CD14-positive monocyte (primary cell): ENCODE data around the gene MTCH2. TPM values are rescaled to one million over a fixed set of nuclear protein-coding genes. Genes with fewer than 3 reads are reported as not detected.

Experiments
- DNase-seq, 3 donors: peaks; one replicate each; pipeline ENCODE4 v3.0.0-alpha.2; 2011 to 2022
- H2AFZ ChIP-seq: 2 replicates; pipeline ENCODE4 v1.6.0; 2012; ENCODE audit warnings: mild to moderate bottlenecking, low read depth, low read length, inconsistent platforms; ENCODE audit not compliant: insufficient read depth, poor library complexity, severe bottlenecking
- H3K27ac ChIP-seq, 2 donors: 1 replicate in 1 of 2; 2 replicates in 1 of 2; pipeline ENCODE4 v1.5.1; 2012 to 2013; ENCODE audit warnings: low read length in 2 of 2, control low read depth in 1 of 2, inconsistent platforms in 1 of 2, low read depth in 1 of 2, mild to moderate bottlenecking in 1 of 2
- H3K27me3 ChIP-seq, 2 donors: one replicate each; pipeline versions ENCODE4 v1.6.0 to v1.6.1; 2011 to 2013; ENCODE audit warnings: low read length in 2 of 2; ENCODE audit not compliant: control insufficient read depth in 2 of 2, insufficient read depth in 2 of 2
- H3K36me3 ChIP-seq, 2 donors: replicated peaks in 1 of 2; 1 replicate in 1 of 2; 2 replicates in 1 of 2; pipeline versions ENCODE4 v1.5.1 to v1.6.1; 2012 to 2013; ENCODE audit warnings: low read length in 2 of 2, control low read depth in 1 of 2, inconsistent platforms in 1 of 2, mild to moderate bottlenecking in 1 of 2; ENCODE audit not compliant: insufficient read depth in 2 of 2, control insufficient read depth in 1 of 2
- H3K4me1 ChIP-seq, 2 donors: 1 replicate in 1 of 2; 2 replicates in 1 of 2; pipeline versions ENCODE4 v1.5.1 to v1.6.1; 2012 to 2013; ENCODE audit warnings: low read length in 2 of 2, control low read depth in 1 of 2, inconsistent platforms in 1 of 2, mild to moderate bottlenecking in 1 of 2, moderate library complexity in 1 of 2; ENCODE audit not compliant: insufficient read depth in 2 of 2, control insufficient read depth in 1 of 2
- H3K4me2 ChIP-seq: replicated peaks from 2 replicates; pipeline ENCODE3; 2012; ENCODE audit warnings: low read length, moderate library complexity, mild to moderate bottlenecking; ENCODE audit not compliant: poor library complexity, severe bottlenecking; ENCODE audit errors: extremely low read depth
- H3K4me3 ChIP-seq, 3 experiments: fragments of 200-600 bp in 1 of 3; sonication (generic) in 1 of 3; replicated peaks in 1 of 3; 1 replicate in 2 of 3; 2 replicates in 1 of 3; pipeline ENCODE4 v1.5.1; 2011 to 2013; ENCODE audit warnings: low read length in 3 of 3, mild to moderate bottlenecking in 3 of 3, control low read depth in 2 of 3, low read depth in 2 of 3, inconsistent platforms in 1 of 3, moderate library complexity in 1 of 3
- H3K79me2 ChIP-seq: 2 replicates; pipeline ENCODE4 v1.6.0; 2012; ENCODE audit warnings: mild to moderate bottlenecking, control low read depth, inconsistent platforms, low read length, moderate library complexity; ENCODE audit not compliant: insufficient read depth
- H3K9ac ChIP-seq: 2 replicates; pipeline ENCODE4 v1.6.0; 2017; ENCODE audit warnings: low read length, mild to moderate bottlenecking; ENCODE audit not compliant: insufficient read depth, poor library complexity, severe bottlenecking
- H3K9me3 ChIP-seq, 2 donors: replicated peaks in 1 of 2; 1 replicate in 1 of 2; 2 replicates in 1 of 2; pipeline versions ENCODE4 v1.5.1 to v1.6.1; 2012 to 2013; ENCODE audit warnings: low read length in 2 of 2, control low read depth in 1 of 2; ENCODE audit not compliant: control insufficient read depth in 1 of 2, insufficient read depth in 1 of 2
- H4K20me1 ChIP-seq: 2 replicates; pipeline ENCODE4 v1.6.0; 2012; ENCODE audit warnings: mild to moderate bottlenecking, low read length, control low read depth, moderate library complexity; ENCODE audit not compliant: insufficient read depth
- H3K27ac Mint-ChIP-seq, 7 donors: one replicate each; pipeline ENCODE4 v1.8.0; 2020; ENCODE audit warnings: mild to moderate bottlenecking in 7 of 7, mixed read lengths in 7 of 7, moderate library complexity in 6 of 7, inconsistent platforms in 2 of 7
- H3K27me3 Mint-ChIP-seq, 3 donors: one replicate each; pipeline ENCODE4 v1.8.0; 2021 to 2022; ENCODE audit warnings: low read depth in 3 of 3, mild to moderate bottlenecking in 3 of 3, mixed read lengths in 3 of 3, moderate library complexity in 3 of 3, inconsistent platforms in 1 of 3
- H3K36me3 Mint-ChIP-seq, 2 donors: one replicate each; pipeline ENCODE4 v1.8.0; 2020; ENCODE audit warnings: mixed read lengths in 2 of 2, inconsistent platforms in 1 of 2, mild to moderate bottlenecking in 1 of 2
- H3K4me1 Mint-ChIP-seq: one replicate; pipeline ENCODE4 v1.8.0; 2020; ENCODE audit warnings: mild to moderate bottlenecking, mixed read lengths
- H3K4me3 Mint-ChIP-seq, 2 donors: one replicate each; pipeline ENCODE4 v1.8.0; 2020; ENCODE audit warnings: mild to moderate bottlenecking in 2 of 2, mixed read lengths in 2 of 2, moderate library complexity in 1 of 2
- H3K9me3 Mint-ChIP-seq, 7 donors: one replicate each; pipeline ENCODE4 v1.8.0; 2020 to 2022; ENCODE audit warnings: mixed read lengths in 7 of 7, mild to moderate bottlenecking in 6 of 7, moderate library complexity in 6 of 7, inconsistent platforms in 2 of 7
- CTCF ChIP-seq: fragments of 200-600 bp; IDR thresholded peaks from one replicate; pipeline ENCODE4 v1.8.0; 2022; ENCODE audit warnings: antibody characterized with exemption, mild to moderate bottlenecking
- WGBS: methylation state at CpG from one replicate; pipeline ENCODE4 v1.1.5; 2013; ENCODE audit warnings: missing lambda C conversion rate; ENCODE audit not compliant: insufficient coverage; 5-methylcytosine and 5-hydroxymethylcytosine counted together
- intact Hi-C, 2 donors: fragments of 100-400 bp; cut with micrococcal nuclease; formaldehyde crosslinking; loops; one replicate each; pipeline versions ENCODE4 v1.15.0 to v1.15.1; 2023
- polyA plus RNA-seq, 3 donors: library from polyadenylated mRNA; depleted of rRNA in 1 of 3; unstranded in 2 of 3; stranded (reverse) in 1 of 3; fragments of 300-500 nt in 2 of 3; fragments of >200 nt in 1 of 3; fragmentation: Illumina TruSeq in 2 of 3; gene quantifications; 1 replicate in 2 of 3; 2 replicates in 1 of 3; pipeline ENCODE4 v1.2.3, GENCODE V29; 2012 to 2021

Gene MTCH2
- polyA plus RNA-seq, 3 donors = 31.7 to 116 (median 98.0) TPM

DNA sequence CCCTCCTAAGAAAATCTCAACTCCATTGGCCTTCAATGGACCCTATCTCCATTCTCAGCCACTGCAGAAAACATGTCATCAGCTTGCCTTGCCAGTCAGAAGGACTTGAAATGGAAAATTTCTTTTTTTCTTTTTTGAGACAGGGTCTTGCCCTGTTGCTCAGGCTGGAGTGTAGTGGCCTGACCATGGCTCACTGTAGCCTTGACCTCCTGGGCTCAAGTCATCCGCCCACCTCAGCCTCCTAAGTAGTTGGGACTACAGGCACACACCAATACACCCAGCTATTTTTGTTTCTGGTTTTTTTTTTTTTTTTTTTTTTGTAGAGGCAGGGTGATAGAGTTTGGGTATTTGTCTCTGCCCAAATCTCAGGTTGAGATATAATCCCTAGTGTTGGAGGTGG is 43.8 kb upstream of the MTCH2 start:
- intact Hi-C loops = no loop called here
- H3K27me3 Mint-ChIP-seq = no peaks in the 10 kb centered on the region
- H3K9me3 ChIP-seq = no peaks in the 10 kb centered on the region
- H3K36me3 Mint-ChIP-seq = no peaks in the 10 kb centered on the region
- H3K79me2 ChIP-seq = no peaks in the 10 kb centered on the region
- peaks cover 0 to 2% (median 0%) of the 10 kb centered on the region in 7 donors for H3K9me3 Mint-ChIP-seq
- no peaks in the 10 kb centered on the region for H3K36me3 ChIP-seq
- TF ChIP-seq CTCF = no peak
- H3K27ac ChIP-seq = no peak overlapping the region
- DNase-seq = no peak
- H3K4me3 ChIP-seq = no peak overlapping the region
- peaks cover 5% of the 10 kb centered on the region for H3K4me1 Mint-ChIP-seq
- no peak overlapping the region for H3K27ac Mint-ChIP-seq
- no peaks in the 10 kb centered on the region for H4K20me1 ChIP-seq
- no peak overlapping the region for H3K9ac ChIP-seq
- no CpG with 5 or more reads among the region's 1 CpG for WGBS
- no peak overlapping the region for H2AFZ ChIP-seq
- no peak overlapping the region for H3K4me2 ChIP-seq
- H3K4me3 Mint-ChIP-seq = no peak overlapping the region
- H3K27me3 ChIP-seq = no peaks in the 10 kb centered on the region
- H3K4me1 ChIP-seq = peaks cover 0 to 2% of the 10 kb centered on the region in 2 donors

- 100% methylated on average over 1 of the region's 2 CpGs for WGBS
- no peaks in the 10 kb centered on the region for H3K36me3 Mint-ChIP-seq
- H4K20me1 ChIP-seq = no peaks in the 10 kb centered on the region
- no peak overlapping the region for H3K4me3 Mint-ChIP-seq
- intact Hi-C loops = no loop called here
- no peak overlapping the region for H3K27ac Mint-ChIP-seq
- H3K27me3 Mint-ChIP-seq = peaks cover 0 to 3% (median 2%) of the 10 kb centered on the region in 3 donors
- H3K4me1 ChIP-seq = no peaks in the 10 kb centered on the region
- DNase-seq = no peak
- H3K36me3 ChIP-seq = no peaks in the 10 kb centered on the region
- H3K4me2 ChIP-seq = no peak overlapping the region
- no peaks in the 10 kb centered on the region for H3K9me3 ChIP-seq
- H3K9me3 Mint-ChIP-seq = peaks cover 0 to 1% (median 0%) of the 10 kb centered on the region in 7 donors
- no peaks in the 10 kb centered on the region for H3K27me3 ChIP-seq
- TF ChIP-seq CTCF = no peak
- no peak overlapping the region for H2AFZ ChIP-seq
- no peaks in the 10 kb centered on the region for H3K4me1 Mint-ChIP-seq
- H3K9ac ChIP-seq = no peak overlapping the region
- H3K79me2 ChIP-seq = no peaks in the 10 kb centered on the region
- H3K4me3 ChIP-seq = no peak overlapping the region
- no peak overlapping the region for H3K27ac ChIP-seq
Measured at GRCh38 chr11:47675851-47676250, 33.5 kb upstream of the MTCH2 start.
